PFSK-1 (cell line): ENCODE results near the gene LDB2.

Source experiments
- FOXP2 ChIP-seq: optimal IDR thresholded peaks from 2 replicates; pipeline ENCODE3; 2011; ENCODE audit warnings: borderline replicate concordance, control low read depth, inconsistent platforms; ENCODE audit not compliant: insufficient read depth; ENCODE audit errors: extremely low read length, extremely low read depth
- POLR2AphosphoS5 ChIP-seq: IDR thresholded peaks from 2 replicates; pipeline ENCODE4 v1.6.1; 2012; ENCODE audit warnings: low read depth, mild to moderate bottlenecking, control low read depth, low read length, moderate library complexity
- REST ChIP-seq, 2 experiments: IDR thresholded peaks; 2 replicates each; pipeline versions ENCODE4 v1.6.1 to v1.8.0; 2011 to 2012; ENCODE audit warnings: low read depth in 2 of 2, low read length in 2 of 2, control low read depth in 1 of 2, inconsistent platforms in 1 of 2, mild to moderate bottlenecking in 1 of 2, moderate library complexity in 1 of 2; ENCODE audit not compliant: insufficient read depth in 1 of 2
- SIN3A ChIP-seq: IDR thresholded peaks from 2 replicates; pipeline ENCODE4 v1.6.1; 2012; ENCODE audit warnings: mild to moderate bottlenecking, low read length, moderate library complexity, borderline replicate concordance; ENCODE audit not compliant: insufficient read depth
- TAF1 ChIP-seq: IDR thresholded peaks from 2 replicates; pipeline ENCODE4 v1.6.1; 2012; ENCODE audit warnings: low read length, control low read depth, borderline replicate concordance; ENCODE audit not compliant: insufficient read depth

Gene LDB2

GRCh38 chr4:16764622-16765021 is 133.8 kb downstream of the LDB2 start:
- TF ChIP-seq TAF1: no peak
- TF ChIP-seq REST (IDR thresholded peaks at IDR 0.05; ENCODE audit: insufficient read depth in 1 of 2, low read depth in 2 of 2, low read length in 2 of 2): no peak
- TF ChIP-seq SIN3A: no peak
- no peak for TF ChIP-seq FOXP2
- no peak for TF ChIP-seq POLR2AphosphoS5

GRCh38 chr4:16760617-16761363 is 137.7 kb downstream of the LDB2 start:
- TF ChIP-seq POLR2AphosphoS5 (no peak), TAF1 (no peak), SIN3A (no peak), REST (IDR thresholded peaks at IDR 0.05; ENCODE audit: insufficient read depth in 1 of 2, low read depth in 2 of 2, low read length in 2 of 2) (no peak), FOXP2 (no peak)

GRCh38 chr4:16759931-16760582 is 138.4 kb downstream of the LDB2 start:
- TF ChIP-seq POLR2AphosphoS5 (no peak), REST (IDR thresholded peaks at IDR 0.05; ENCODE audit: insufficient read depth in 1 of 2, low read depth in 2 of 2, low read length in 2 of 2) (no peak), TAF1 (no peak), FOXP2 (no peak), SIN3A (no peak)

GRCh38 chr4:16758816-16759215 is 139.6 kb downstream of the LDB2 start:
- TF ChIP-seq POLR2AphosphoS5 (no peak), FOXP2 (no peak), REST (IDR thresholded peaks at IDR 0.05; ENCODE audit: insufficient read depth in 1 of 2, low read depth in 2 of 2, low read length in 2 of 2) (no peak), SIN3A (no peak), TAF1 (no peak)
